ENCODE measurements around the gene RBMS3. TPM values are rescaled to one million over a fixed set of nuclear protein-coding genes. Genes with fewer than 3 reads are reported as not detected.
A peak's percentile ranks its signal among the peaks of the same experiment; 100 is the strongest.

The RBMS3 gene
- total and polyA plus RNA-seq, 2 donors (not counting 1 experiment from before 2014, with no cell fraction given): 26.9 to 68.4 TPM

GRCh38 chr3:29544701-29545363, 264.0 kb downstream of the RBMS3 start:
- H3K36me3 ChIP-seq (ENCODE audit: control insufficient read depth, insufficient read depth, low read length): no peaks in the 10 kb centered on the region
- H3K79me2 ChIP-seq (ENCODE audit: control insufficient read depth, insufficient read depth, low read length): no peaks in the 10 kb centered on the region
- no peaks in the 10 kb centered on the region for H3K9me3 ChIP-seq (ENCODE audit: control insufficient read depth, insufficient read depth, low read depth, low read length)
- no peak overlapping the region for H3K27ac ChIP-seq (ENCODE audit: insufficient read depth, low read length)
- H3K27me3 ChIP-seq (ENCODE audit: control insufficient read depth, insufficient read depth, low read length): no peaks in the 10 kb centered on the region
- no peak overlapping the region for H3K9ac ChIP-seq (ENCODE audit: insufficient read depth, low read length)
- no peaks in the 10 kb centered on the region for H4K20me1 ChIP-seq (ENCODE audit: control insufficient read depth, extremely low read depth, insufficient read depth, low read length)
- no peak for DNase-seq (ENCODE audit: low read depth in 2 of 2)
- H3K4me1 ChIP-seq (ENCODE audit: control insufficient read depth, extremely low read depth, insufficient read depth, low read length): no peaks in the 10 kb centered on the region
- no peak overlapping the region for H3K4me2 ChIP-seq (ENCODE audit: extremely low read depth, insufficient read depth, low read length)
- no peak overlapping the region for H2AFZ ChIP-seq (ENCODE audit: low read length)
- no peak overlapping the region for H3K4me3 ChIP-seq (replicated peaks in 1 of 4; ENCODE audit: control extremely low read depth in 1 of 4, insufficient read depth in 1 of 4, low read depth in 3 of 4, low read length in 4 of 4)
- no peak for TF ChIP-seq EZH2 (IDR thresholded peaks at IDR 0.05; ENCODE audit: low read length, missing control alignments)
- no peak for TF ChIP-seq CTCF (conservative IDR thresholded peaks at IDR 0.05 in 1 of 2, IDR thresholded peaks at IDR 0.05 in 1 of 2; ENCODE audit: low read depth in 1 of 2, low read length in 2 of 2)

- Histone ChIP-seq H2AFZ (ENCODE audit: low read length) (no peak overlapping the region), H3K4me3 (replicated peaks in 1 of 4; ENCODE audit: control extremely low read depth in 1 of 4, insufficient read depth in 1 of 4, low read depth in 3 of 4, low read length in 4 of 4) (no peak overlapping the region), H3K27ac (ENCODE audit: insufficient read depth, low read length) (no peak overlapping the region), H3K9ac (ENCODE audit: insufficient read depth, low read length) (no peak overlapping the region), H4K20me1 (ENCODE audit: control insufficient read depth, extremely low read depth, insufficient read depth, low read length) (no peaks in the 10 kb centered on the region), H3K4me2 (ENCODE audit: extremely low read depth, insufficient read depth, low read length) (no peak overlapping the region), H3K27me3 (ENCODE audit: control insufficient read depth, insufficient read depth, low read length) (no peaks in the 10 kb centered on the region), H3K79me2 (ENCODE audit: control insufficient read depth, insufficient read depth, low read length) (no peaks in the 10 kb centered on the region), H3K4me1 (ENCODE audit: control insufficient read depth, extremely low read depth, insufficient read depth, low read length) (no peaks in the 10 kb centered on the region), H3K36me3 (ENCODE audit: control insufficient read depth, insufficient read depth, low read length) (no peaks in the 10 kb centered on the region), H3K9me3 (ENCODE audit: control insufficient read depth, insufficient read depth, low read depth, low read length) (no peaks in the 10 kb centered on the region)
- TF ChIP-seq CTCF (conservative IDR thresholded peaks at IDR 0.05 in 1 of 2, IDR thresholded peaks at IDR 0.05 in 1 of 2; ENCODE audit: low read depth in 1 of 2, low read length in 2 of 2) (no peak), EZH2 (IDR thresholded peaks at IDR 0.05; ENCODE audit: low read length, missing control alignments) (no peak)
- no peak for DNase-seq (ENCODE audit: low read depth in 2 of 2)
Observed at GRCh38 chr3:29545615-29546014, 264.7 kb downstream of the RBMS3 start.

GRCh38 chr3:29552051-29552450, 271.2 kb downstream of the RBMS3 start:
- Histone ChIP-seq H3K4me2 (ENCODE audit: extremely low read depth, insufficient read depth, low read length) (no peak overlapping the region), H3K4me3 (replicated peaks in 1 of 4; ENCODE audit: control extremely low read depth in 1 of 4, insufficient read depth in 1 of 4, low read depth in 3 of 4, low read length in 4 of 4) (no peak overlapping the region)
- DNase-seq (ENCODE audit: low read depth in 2 of 2): peak in 1 of 2 donors; percentile 33

More at GRCh38 chr3:29552051-29552450, 271.2 kb downstream of the RBMS3 start:
- H3K36me3 ChIP-seq (ENCODE audit: control insufficient read depth, insufficient read depth, low read length): no peaks in the 10 kb centered on the region
- no peak overlapping the region for H3K9ac ChIP-seq (ENCODE audit: insufficient read depth, low read length)
- no peaks in the 10 kb centered on the region for H3K9me3 ChIP-seq (ENCODE audit: control insufficient read depth, insufficient read depth, low read depth, low read length)
- TF ChIP-seq EZH2 (IDR thresholded peaks at IDR 0.05; ENCODE audit: low read length, missing control alignments) (no peak), CTCF (conservative IDR thresholded peaks at IDR 0.05 in 1 of 2, IDR thresholded peaks at IDR 0.05 in 1 of 2; ENCODE audit: low read depth in 1 of 2, low read length in 2 of 2) (no peak)
- no peak overlapping the region for H3K27ac ChIP-seq (ENCODE audit: insufficient read depth, low read length)
- H3K79me2 ChIP-seq (ENCODE audit: control insufficient read depth, insufficient read depth, low read length): no peaks in the 10 kb centered on the region
- H4K20me1 ChIP-seq (ENCODE audit: control insufficient read depth, extremely low read depth, insufficient read depth, low read length): no peaks in the 10 kb centered on the region
- H3K27me3 ChIP-seq (ENCODE audit: control insufficient read depth, insufficient read depth, low read length): no peaks in the 10 kb centered on the region
- H3K4me1 ChIP-seq (ENCODE audit: control insufficient read depth, extremely low read depth, insufficient read depth, low read length): no peaks in the 10 kb centered on the region
- H2AFZ ChIP-seq (ENCODE audit: low read length): no peak overlapping the region
